CD14-positive monocyte (primary cell): ENCODE results near the gene CEBPE. TPM values are rescaled to one million over a fixed set of nuclear protein-coding genes. Genes with fewer than 3 reads are reported as not detected.
"Not testable (repeated sequence)": the region's sequence is repeated elsewhere in the genome, so short reads cannot be mapped to it uniquely, and the experiment has no call there.

ENCODE experiments used
- DNase-seq, 3 donors: peaks; one replicate each; pipeline ENCODE4 v3.0.0-alpha.2; 2011 to 2022
- H2AFZ ChIP-seq: 2 replicates; pipeline ENCODE4 v1.6.0; 2012; ENCODE audit warnings: mild to moderate bottlenecking, low read depth, low read length, inconsistent platforms; ENCODE audit not compliant: insufficient read depth, poor library complexity, severe bottlenecking
- H3K27ac ChIP-seq, 2 donors: 1 replicate in 1 of 2; 2 replicates in 1 of 2; pipeline ENCODE4 v1.5.1; 2012 to 2013; ENCODE audit warnings: low read length in 2 of 2, control low read depth in 1 of 2, inconsistent platforms in 1 of 2, low read depth in 1 of 2, mild to moderate bottlenecking in 1 of 2
- H3K27me3 ChIP-seq, 2 donors: one replicate each; pipeline versions ENCODE4 v1.6.0 to v1.6.1; 2011 to 2013; ENCODE audit warnings: low read length in 2 of 2; ENCODE audit not compliant: control insufficient read depth in 2 of 2, insufficient read depth in 2 of 2
- H3K36me3 ChIP-seq, 2 donors: replicated peaks in 1 of 2; 1 replicate in 1 of 2; 2 replicates in 1 of 2; pipeline versions ENCODE4 v1.5.1 to v1.6.1; 2012 to 2013; ENCODE audit warnings: low read length in 2 of 2, control low read depth in 1 of 2, inconsistent platforms in 1 of 2, mild to moderate bottlenecking in 1 of 2; ENCODE audit not compliant: insufficient read depth in 2 of 2, control insufficient read depth in 1 of 2
- H3K4me1 ChIP-seq, 2 donors: 1 replicate in 1 of 2; 2 replicates in 1 of 2; pipeline versions ENCODE4 v1.5.1 to v1.6.1; 2012 to 2013; ENCODE audit warnings: low read length in 2 of 2, control low read depth in 1 of 2, inconsistent platforms in 1 of 2, mild to moderate bottlenecking in 1 of 2, moderate library complexity in 1 of 2; ENCODE audit not compliant: insufficient read depth in 2 of 2, control insufficient read depth in 1 of 2
- H3K4me2 ChIP-seq: replicated peaks from 2 replicates; pipeline ENCODE3; 2012; ENCODE audit warnings: low read length, moderate library complexity, mild to moderate bottlenecking; ENCODE audit not compliant: poor library complexity, severe bottlenecking; ENCODE audit errors: extremely low read depth
- H3K4me3 ChIP-seq, 3 experiments: fragments of 200-600 bp in 1 of 3; sonication (generic) in 1 of 3; replicated peaks in 1 of 3; 1 replicate in 2 of 3; 2 replicates in 1 of 3; pipeline ENCODE4 v1.5.1; 2011 to 2013; ENCODE audit warnings: low read length in 3 of 3, mild to moderate bottlenecking in 3 of 3, control low read depth in 2 of 3, low read depth in 2 of 3, inconsistent platforms in 1 of 3, moderate library complexity in 1 of 3
- H3K79me2 ChIP-seq: 2 replicates; pipeline ENCODE4 v1.6.0; 2012; ENCODE audit warnings: mild to moderate bottlenecking, control low read depth, inconsistent platforms, low read length, moderate library complexity; ENCODE audit not compliant: insufficient read depth
- H3K9ac ChIP-seq: 2 replicates; pipeline ENCODE4 v1.6.0; 2017; ENCODE audit warnings: low read length, mild to moderate bottlenecking; ENCODE audit not compliant: insufficient read depth, poor library complexity, severe bottlenecking
- H3K9me3 ChIP-seq, 2 donors: replicated peaks in 1 of 2; 1 replicate in 1 of 2; 2 replicates in 1 of 2; pipeline versions ENCODE4 v1.5.1 to v1.6.1; 2012 to 2013; ENCODE audit warnings: low read length in 2 of 2, control low read depth in 1 of 2; ENCODE audit not compliant: control insufficient read depth in 1 of 2, insufficient read depth in 1 of 2
- H4K20me1 ChIP-seq: 2 replicates; pipeline ENCODE4 v1.6.0; 2012; ENCODE audit warnings: mild to moderate bottlenecking, low read length, control low read depth, moderate library complexity; ENCODE audit not compliant: insufficient read depth
- H3K27ac Mint-ChIP-seq, 7 donors: one replicate each; pipeline ENCODE4 v1.8.0; 2020; ENCODE audit warnings: mild to moderate bottlenecking in 7 of 7, mixed read lengths in 7 of 7, moderate library complexity in 6 of 7, inconsistent platforms in 2 of 7
- H3K27me3 Mint-ChIP-seq, 3 donors: one replicate each; pipeline ENCODE4 v1.8.0; 2021 to 2022; ENCODE audit warnings: low read depth in 3 of 3, mild to moderate bottlenecking in 3 of 3, mixed read lengths in 3 of 3, moderate library complexity in 3 of 3, inconsistent platforms in 1 of 3
- H3K36me3 Mint-ChIP-seq, 2 donors: one replicate each; pipeline ENCODE4 v1.8.0; 2020; ENCODE audit warnings: mixed read lengths in 2 of 2, inconsistent platforms in 1 of 2, mild to moderate bottlenecking in 1 of 2
- H3K4me1 Mint-ChIP-seq: one replicate; pipeline ENCODE4 v1.8.0; 2020; ENCODE audit warnings: mild to moderate bottlenecking, mixed read lengths
- H3K4me3 Mint-ChIP-seq, 2 donors: one replicate each; pipeline ENCODE4 v1.8.0; 2020; ENCODE audit warnings: mild to moderate bottlenecking in 2 of 2, mixed read lengths in 2 of 2, moderate library complexity in 1 of 2
- H3K9me3 Mint-ChIP-seq, 7 donors: one replicate each; pipeline ENCODE4 v1.8.0; 2020 to 2022; ENCODE audit warnings: mixed read lengths in 7 of 7, mild to moderate bottlenecking in 6 of 7, moderate library complexity in 6 of 7, inconsistent platforms in 2 of 7
- WGBS: methylation state at CpG from one replicate; pipeline ENCODE4 v1.1.5; 2013; ENCODE audit warnings: missing lambda C conversion rate; ENCODE audit not compliant: insufficient coverage; 5-methylcytosine and 5-hydroxymethylcytosine counted together
- intact Hi-C, 2 donors: fragments of 100-400 bp; cut with micrococcal nuclease; formaldehyde crosslinking; loops; one replicate each; pipeline versions ENCODE4 v1.15.0 to v1.15.1; 2023
- polyA plus RNA-seq, 3 donors: library from polyadenylated mRNA; depleted of rRNA in 1 of 3; unstranded in 2 of 3; stranded (reverse) in 1 of 3; fragments of 300-500 nt in 2 of 3; fragments of >200 nt in 1 of 3; fragmentation: Illumina TruSeq in 2 of 3; gene quantifications; 1 replicate in 2 of 3; 2 replicates in 1 of 3; pipeline ENCODE4 v1.2.3, GENCODE V29; 2012 to 2021
- TF ChIP-seq, protein P1 (sequence below): fragments of 200-600 bp; IDR thresholded peaks from one replicate; pipeline ENCODE4 v1.8.0; 2022; ENCODE audit warnings: antibody characterized with exemption, mild to moderate bottlenecking

The CEBPE gene
- polyA plus RNA-seq, 3 donors = 0.73 to 1.5 (median 1.3) TPM

DNA sequence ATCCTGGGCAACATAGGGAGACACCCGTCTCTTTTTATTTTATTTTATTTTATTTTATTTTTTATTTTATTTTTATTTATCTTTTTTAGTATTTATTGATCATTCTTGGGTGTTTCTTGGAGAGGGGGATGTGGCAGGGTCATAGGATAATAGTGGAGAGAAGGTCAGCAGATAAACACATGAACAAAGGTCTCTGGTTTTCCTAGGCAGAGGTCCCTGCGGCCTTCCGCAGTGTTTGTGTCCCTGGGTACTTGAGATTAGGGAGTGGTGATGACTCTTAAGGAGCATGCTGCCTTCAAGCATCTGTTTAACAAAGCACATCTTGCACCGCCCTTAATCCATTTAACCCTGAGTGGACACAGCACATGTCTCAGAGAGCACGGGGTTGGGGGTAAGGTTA is 11.4 kb downstream of the CEBPE start:
- H3K4me3 Mint-ChIP-seq, H2AFZ ChIP-seq, H3K27me3 Mint-ChIP-seq, H3K36me3 ChIP-seq, H3K9me3 ChIP-seq, H3K27ac ChIP-seq, H3K27me3 ChIP-seq, H3K4me3 ChIP-seq, DNase-seq, H3K36me3 Mint-ChIP-seq, H3K9ac ChIP-seq, H3K27ac Mint-ChIP-seq, H3K9me3 Mint-ChIP-seq, H3K79me2 ChIP-seq, H3K4me2 ChIP-seq, H4K20me1 ChIP-seq: not testable (repeated sequence)
- H3K4me1 Mint-ChIP-seq = peaks cover 20% of the 10 kb centered on the region
- H3K4me1 ChIP-seq = peaks cover 16 to 32% of the 10 kb centered on the region in 2 donors
- intact Hi-C loops = loop anchor here in 1 of 2 donors (5.0 kb wide), 1 partner anchor 40 kb away; no protein-coding TSS in a partner anchor
- no CpG with 5 or more reads among the region's 5 CpGs for WGBS

DNA sequence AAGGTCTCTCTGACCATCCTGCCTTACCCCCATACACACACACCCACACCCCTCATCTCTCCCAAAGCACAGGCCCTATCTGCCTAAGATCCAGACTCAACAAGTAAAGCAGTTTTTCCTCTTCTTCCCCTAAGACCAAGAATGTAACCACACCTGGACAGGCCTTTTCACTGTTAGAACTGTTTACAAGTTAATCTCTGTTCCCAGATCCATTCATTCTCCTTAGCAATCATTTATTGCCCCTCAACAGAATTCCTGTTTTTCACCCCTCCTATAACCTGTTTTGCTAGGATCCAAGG is 12.4 kb downstream of the CEBPE start:
- peaks cover 27% of the 10 kb centered on the region for H3K4me1 Mint-ChIP-seq
- H3K4me3 Mint-ChIP-seq = no peak overlapping the region
- no peaks in the 10 kb centered on the region for H3K27me3 ChIP-seq
- peak overlapping the region in 3 of 7 donors; percentile 2 to 62 (median 21) for H3K27ac Mint-ChIP-seq
- intact Hi-C loops = loop anchor here in 1 of 2 donors (5.0 kb wide), 1 partner anchor 39 kb away; no protein-coding TSS in a partner anchor
- no peaks in the 10 kb centered on the region for H3K79me2 ChIP-seq
- DNase-seq = no peak
- no peaks in the 10 kb centered on the region for H3K36me3 Mint-ChIP-seq
- H2AFZ ChIP-seq = no peak overlapping the region
- H3K4me3 ChIP-seq = no peak overlapping the region
- no peaks in the 10 kb centered on the region for H3K36me3 ChIP-seq
- no peak overlapping the region for H3K27ac ChIP-seq
- H3K4me2 ChIP-seq = no peak overlapping the region
- no peaks in the 10 kb centered on the region for H3K9me3 ChIP-seq
- H3K9me3 Mint-ChIP-seq = no peaks in the 10 kb centered on the region
- no peaks in the 10 kb centered on the region for H4K20me1 ChIP-seq
- peaks cover 1 to 4% (median 1%) of the 10 kb centered on the region in 3 donors for H3K27me3 Mint-ChIP-seq
- peaks cover 12 to 23% of the 10 kb centered on the region in 2 donors for H3K4me1 ChIP-seq
- TF ChIP-seq, protein P1, sequence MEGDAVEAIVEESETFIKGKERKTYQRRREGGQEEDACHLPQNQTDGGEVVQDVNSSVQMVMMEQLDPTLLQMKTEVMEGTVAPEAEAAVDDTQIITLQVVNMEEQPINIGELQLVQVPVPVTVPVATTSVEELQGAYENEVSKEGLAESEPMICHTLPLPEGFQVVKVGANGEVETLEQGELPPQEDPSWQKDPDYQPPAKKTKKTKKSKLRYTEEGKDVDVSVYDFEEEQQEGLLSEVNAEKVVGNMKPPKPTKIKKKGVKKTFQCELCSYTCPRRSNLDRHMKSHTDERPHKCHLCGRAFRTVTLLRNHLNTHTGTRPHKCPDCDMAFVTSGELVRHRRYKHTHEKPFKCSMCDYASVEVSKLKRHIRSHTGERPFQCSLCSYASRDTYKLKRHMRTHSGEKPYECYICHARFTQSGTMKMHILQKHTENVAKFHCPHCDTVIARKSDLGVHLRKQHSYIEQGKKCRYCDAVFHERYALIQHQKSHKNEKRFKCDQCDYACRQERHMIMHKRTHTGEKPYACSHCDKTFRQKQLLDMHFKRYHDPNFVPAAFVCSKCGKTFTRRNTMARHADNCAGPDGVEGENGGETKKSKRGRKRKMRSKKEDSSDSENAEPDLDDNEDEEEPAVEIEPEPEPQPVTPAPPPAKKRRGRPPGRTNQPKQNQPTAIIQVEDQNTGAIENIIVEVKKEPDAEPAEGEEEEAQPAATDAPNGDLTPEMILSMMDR = no peak
- no peak overlapping the region for H3K9ac ChIP-seq
